Dendritic cell treated with granulocyte-macrophage colony-stimulating factor and Interleukin-4, amounts not matched to agents 40 ng/mL and 50 ng/mL, for 4 days (primary cell): Measurements from ENCODE around the gene B4GALT1.

ENCODE experiments used
- H3K27ac Mint-ChIP-seq: one replicate; pipeline ENCODE4 v1.8.0; 2022; ENCODE audit warnings: mild to moderate bottlenecking, mixed read lengths
- H3K27me3 Mint-ChIP-seq: one replicate; pipeline ENCODE4 v1.8.0; 2022; ENCODE audit warnings: mild to moderate bottlenecking, mixed read lengths
- H3K36me3 Mint-ChIP-seq: one replicate; pipeline ENCODE4 v1.8.0; 2022; ENCODE audit warnings: low read depth, mixed read lengths
- H3K4me1 Mint-ChIP-seq: one replicate; pipeline ENCODE4 v1.8.0; 2022; ENCODE audit warnings: low read depth, mixed read lengths
- H3K4me3 Mint-ChIP-seq: one replicate; pipeline ENCODE4 v1.8.0; 2022; ENCODE audit warnings: mild to moderate bottlenecking, moderate library complexity, mixed read lengths
- H3K9me3 Mint-ChIP-seq: one replicate; pipeline ENCODE4 v1.8.0; 2022; ENCODE audit warnings: mixed read lengths
- intact Hi-C: fragments of 100-400 bp; cut with micrococcal nuclease; formaldehyde crosslinking; loops from one replicate; pipeline ENCODE4 v1.15.0; 2022

B4GALT1 gene

DNA sequence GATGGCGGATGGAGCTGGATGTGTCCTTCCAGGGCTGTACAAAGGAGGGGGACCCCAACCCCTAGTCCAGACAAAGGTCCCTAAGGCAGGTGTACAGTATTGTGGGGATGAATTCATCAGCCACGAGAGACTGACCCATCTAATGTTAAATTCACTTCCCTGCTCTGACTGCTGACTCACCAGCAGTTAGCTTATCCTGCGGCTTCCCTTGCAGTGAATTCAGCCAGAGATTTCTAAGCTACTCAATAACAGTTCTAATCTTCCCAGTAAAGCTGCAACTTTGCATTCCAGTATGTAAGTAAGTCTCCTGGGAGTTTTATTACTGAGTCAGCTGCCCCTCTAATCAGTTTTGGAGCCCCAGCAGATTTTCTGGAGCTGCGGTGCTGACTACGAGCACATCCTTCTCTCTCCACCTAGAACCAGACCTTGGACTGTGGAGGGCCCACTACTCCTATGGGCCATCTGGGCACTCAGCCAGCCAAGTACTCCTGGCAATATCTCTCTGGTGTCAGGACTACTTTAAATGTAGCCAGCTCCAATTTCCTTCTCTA, 16.1 kb downstream of the B4GALT1 start:
- peaks cover 34% of the 10 kb centered on the region for H3K36me3 Mint-ChIP-seq
- intact Hi-C loops: loop anchor here (5.0 kb wide), 1 partner anchor 34 kb away; no protein-coding TSS in a partner anchor
- no peaks in the 10 kb centered on the region for H3K9me3 Mint-ChIP-seq
- H3K4me1 Mint-ChIP-seq: peaks cover 80% of the 10 kb centered on the region
- no peaks in the 10 kb centered on the region for H3K27me3 Mint-ChIP-seq
- no peak overlapping the region for H3K4me3 Mint-ChIP-seq
- peak overlapping the region; percentile 79 for H3K27ac Mint-ChIP-seq

GRCh38 chr9:33148367-33149014, 18.6 kb downstream of the B4GALT1 start:
- no peaks in the 10 kb centered on the region for H3K9me3 Mint-ChIP-seq
- no peaks in the 10 kb centered on the region for H3K27me3 Mint-ChIP-seq
- H3K36me3 Mint-ChIP-seq: peaks cover 35% of the 10 kb centered on the region
- H3K4me1 Mint-ChIP-seq: peaks cover 80% of the 10 kb centered on the region
- peak overlapping the region; percentile 64 for H3K27ac Mint-ChIP-seq
- H3K4me3 Mint-ChIP-seq: no peak overlapping the region
- intact Hi-C loops: no loop called here

DNA sequence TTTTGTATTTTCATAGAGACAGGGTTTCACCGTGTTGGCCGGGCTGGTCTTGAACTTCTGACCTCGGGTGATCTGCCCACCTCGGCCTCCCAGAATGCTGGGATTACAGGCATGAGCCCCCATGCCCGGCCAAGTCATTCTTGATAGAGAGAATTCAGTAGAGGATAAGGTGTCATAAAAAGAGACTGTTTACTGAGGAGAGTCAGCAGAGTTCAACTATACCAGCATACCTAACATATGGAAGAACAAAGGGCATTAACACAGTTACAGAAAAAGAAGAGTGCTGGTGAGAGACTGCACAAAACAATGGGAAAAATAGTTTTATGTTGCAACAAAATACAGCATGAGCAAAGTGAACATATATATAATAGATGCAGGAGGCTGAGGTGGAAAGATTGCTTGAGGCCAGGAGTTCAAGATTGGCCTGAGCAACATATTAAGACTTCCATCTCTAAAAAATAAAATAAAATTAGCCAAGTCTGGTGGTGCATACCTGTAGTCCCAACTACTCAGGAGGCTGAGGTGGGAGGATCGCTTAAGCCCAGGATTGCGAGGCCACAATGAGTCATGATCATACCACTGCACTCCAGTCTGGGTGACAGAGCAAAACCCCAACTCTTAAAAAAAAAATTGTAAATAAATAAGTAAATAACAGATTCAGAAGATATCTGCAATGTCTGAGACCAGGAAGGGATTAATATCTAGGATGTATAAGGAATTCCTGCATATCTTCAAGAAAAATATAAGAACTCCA, 19.5 kb downstream of the B4GALT1 start:
- no peak overlapping the region for H3K4me3 Mint-ChIP-seq
- H3K27me3 Mint-ChIP-seq: no peaks in the 10 kb centered on the region
- intact Hi-C loops: no loop called here
- H3K4me1 Mint-ChIP-seq: peaks cover 78% of the 10 kb centered on the region
- peak overlapping the region; percentile 64 for H3K27ac Mint-ChIP-seq
- no peaks in the 10 kb centered on the region for H3K9me3 Mint-ChIP-seq
- H3K36me3 Mint-ChIP-seq: peaks cover 36% of the 10 kb centered on the region

GRCh38 chr9:33146298-33146697, 20.8 kb downstream of the B4GALT1 start:
- no peak overlapping the region for H3K27ac Mint-ChIP-seq
- peaks cover 40% of the 10 kb centered on the region for H3K36me3 Mint-ChIP-seq
- intact Hi-C loops: no loop called here

GRCh38 chr9:33144551-33144950, 22.6 kb downstream of the B4GALT1 start:
- Mint-ChIP-seq H3K9me3 (no peaks in the 10 kb centered on the region), H3K4me3 (no peak overlapping the region), H3K27ac (peak overlapping the region; percentile 46), H3K36me3 (peaks cover 54% of the 10 kb centered on the region), H3K27me3 (no peaks in the 10 kb centered on the region), H3K4me1 (peaks cover 81% of the 10 kb centered on the region)
- intact Hi-C loops: no loop called here

More at GRCh38 chr9:33146298-33146697, 20.8 kb downstream of the B4GALT1 start:
- no peaks in the 10 kb centered on the region for H3K9me3 Mint-ChIP-seq
- H3K4me1 Mint-ChIP-seq: peaks cover 78% of the 10 kb centered on the region
- no peak overlapping the region for H3K4me3 Mint-ChIP-seq
- H3K27me3 Mint-ChIP-seq: no peaks in the 10 kb centered on the region

GRCh38 chr9:33143241-33143661, 23.9 kb downstream of the B4GALT1 start:
- H3K4me1 Mint-ChIP-seq: peaks cover 92% of the 10 kb centered on the region
- H3K9me3 Mint-ChIP-seq: no peaks in the 10 kb centered on the region
- H3K36me3 Mint-ChIP-seq: peaks cover 67% of the 10 kb centered on the region
- intact Hi-C loops: no loop called here
- no peak overlapping the region for H3K27ac Mint-ChIP-seq
- no peak overlapping the region for H3K4me3 Mint-ChIP-seq
- H3K27me3 Mint-ChIP-seq: no peaks in the 10 kb centered on the region

DNA sequence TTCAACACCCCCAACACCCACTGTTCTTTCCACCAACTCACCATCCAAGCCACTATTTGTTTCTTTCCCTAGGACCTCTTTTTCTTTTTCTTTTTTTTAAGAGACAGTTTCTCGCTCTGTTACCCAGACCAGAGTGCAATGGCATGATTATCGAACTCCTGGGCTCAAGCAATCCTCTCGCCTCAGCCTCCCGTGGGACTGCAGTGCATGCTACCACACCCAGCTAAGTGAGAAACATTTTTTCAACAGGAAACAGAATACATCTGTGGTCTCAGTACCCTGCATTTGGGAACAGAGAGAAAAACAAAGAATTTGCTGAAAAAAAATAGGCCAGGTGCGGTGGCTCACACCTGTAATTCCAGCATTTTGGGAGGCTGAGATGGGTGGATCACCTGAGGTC, 24.6 kb downstream of the B4GALT1 start:
- Mint-ChIP-seq H3K4me1 (peaks cover 92% of the 10 kb centered on the region), H3K9me3 (no peaks in the 10 kb centered on the region), H3K36me3 (peaks cover 69% of the 10 kb centered on the region), H3K4me3 (no peak overlapping the region), H3K27me3 (no peaks in the 10 kb centered on the region), H3K27ac (peak overlapping the region; percentile 71)
- intact Hi-C loops: no loop called here

GRCh38 chr9:33140401-33141360, 26.5 kb downstream of the B4GALT1 start:
- H3K27me3 Mint-ChIP-seq: no peaks in the 10 kb centered on the region

DNA sequence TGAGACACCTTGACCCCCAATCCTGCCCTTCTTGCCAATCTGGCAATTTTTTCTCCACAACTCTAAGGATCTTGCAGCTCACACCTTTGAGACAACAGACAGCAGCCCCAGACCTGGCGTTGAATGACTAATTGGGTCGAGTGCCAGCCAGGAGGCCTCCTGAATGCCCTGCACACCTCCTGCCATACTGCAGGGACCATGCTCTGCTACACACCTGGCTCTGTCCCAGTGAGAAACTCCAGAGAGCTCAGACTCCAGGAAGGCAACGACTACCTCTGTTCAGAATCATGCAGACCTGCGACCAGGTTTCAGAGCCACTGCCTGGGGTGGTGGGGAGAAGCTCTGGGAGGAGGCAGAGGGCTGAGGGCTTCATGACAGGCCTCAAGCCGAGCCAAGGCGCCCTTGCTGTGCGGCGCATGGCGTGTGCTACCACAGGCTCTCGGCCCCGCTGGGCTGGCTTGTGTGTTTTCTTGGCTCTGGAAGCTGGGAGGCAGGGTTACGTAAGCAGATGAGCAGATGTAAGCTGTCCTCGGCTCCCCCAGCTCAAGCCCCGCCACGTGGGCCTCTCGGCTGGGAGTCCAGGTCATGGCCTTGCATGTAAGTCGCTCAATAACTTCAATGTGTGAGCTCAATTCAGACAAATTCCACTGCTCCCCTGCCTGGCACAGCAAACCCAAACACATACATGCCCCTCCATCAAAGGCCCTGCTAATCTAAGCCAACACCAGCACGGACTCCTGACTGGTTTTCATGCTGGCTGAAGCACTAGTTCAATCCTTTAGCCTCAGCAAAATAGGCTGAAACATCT, 27.5 kb downstream of the B4GALT1 start:
- peaks cover 71% of the 10 kb centered on the region for H3K36me3 Mint-ChIP-seq
- H3K9me3 Mint-ChIP-seq: no peaks in the 10 kb centered on the region
- intact Hi-C loops: no loop called here
- no peaks in the 10 kb centered on the region for H3K27me3 Mint-ChIP-seq
- H3K4me3 Mint-ChIP-seq: no peak overlapping the region
- no peak overlapping the region for H3K27ac Mint-ChIP-seq
- H3K4me1 Mint-ChIP-seq: peaks cover 89% of the 10 kb centered on the region

More at GRCh38 chr9:33140401-33141360, 26.5 kb downstream of the B4GALT1 start:
- peaks cover 92% of the 10 kb centered on the region for H3K4me1 Mint-ChIP-seq
- peak overlapping the region; percentile 25 for H3K27ac Mint-ChIP-seq
- H3K4me3 Mint-ChIP-seq: no peak overlapping the region
- peaks cover 63% of the 10 kb centered on the region for H3K36me3 Mint-ChIP-seq
- intact Hi-C loops: no loop called here
- H3K9me3 Mint-ChIP-seq: no peaks in the 10 kb centered on the region

GRCh38 chr9:33138768-33139167, 28.4 kb downstream of the B4GALT1 start:
- Mint-ChIP-seq H3K4me3 (no peak overlapping the region), H3K27ac (peak overlapping the region; percentile 8), H3K36me3 (peaks cover 77% of the 10 kb centered on the region), H3K9me3 (no peaks in the 10 kb centered on the region), H3K4me1 (peaks cover 83% of the 10 kb centered on the region), H3K27me3 (no peaks in the 10 kb centered on the region)
- intact Hi-C loops: no loop called here

DNA sequence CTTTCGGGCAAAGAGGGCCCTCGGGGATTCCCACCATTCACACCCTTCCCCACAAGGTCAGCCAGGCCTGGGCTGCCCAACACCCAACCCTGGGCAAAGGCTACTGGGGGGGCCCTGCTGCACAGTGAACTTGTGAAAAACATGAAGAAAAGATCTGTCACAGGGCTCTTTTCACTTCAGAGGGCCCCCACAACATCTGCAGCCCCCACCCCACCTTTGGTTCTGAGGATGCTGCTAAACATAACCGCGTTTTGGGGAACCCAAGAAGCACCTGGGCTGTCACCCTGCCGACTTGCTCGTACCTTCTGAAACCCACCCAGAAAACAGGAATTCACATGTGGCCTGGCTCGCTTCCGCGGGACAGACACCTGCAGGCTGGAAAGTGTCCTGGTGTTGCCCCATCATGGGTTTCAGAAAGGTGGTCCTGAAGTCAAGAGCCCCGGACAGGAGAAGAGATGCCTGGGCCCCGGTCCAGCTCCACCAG, 29.3 kb downstream of the B4GALT1 start:
- peak overlapping the region; percentile 78 for H3K27ac Mint-ChIP-seq
- H3K4me1 Mint-ChIP-seq: peaks cover 82% of the 10 kb centered on the region
- peaks cover 86% of the 10 kb centered on the region for H3K36me3 Mint-ChIP-seq
- no peak overlapping the region for H3K4me3 Mint-ChIP-seq
- no peaks in the 10 kb centered on the region for H3K9me3 Mint-ChIP-seq
- H3K27me3 Mint-ChIP-seq: no peaks in the 10 kb centered on the region
- intact Hi-C loops: no loop called here

DNA sequence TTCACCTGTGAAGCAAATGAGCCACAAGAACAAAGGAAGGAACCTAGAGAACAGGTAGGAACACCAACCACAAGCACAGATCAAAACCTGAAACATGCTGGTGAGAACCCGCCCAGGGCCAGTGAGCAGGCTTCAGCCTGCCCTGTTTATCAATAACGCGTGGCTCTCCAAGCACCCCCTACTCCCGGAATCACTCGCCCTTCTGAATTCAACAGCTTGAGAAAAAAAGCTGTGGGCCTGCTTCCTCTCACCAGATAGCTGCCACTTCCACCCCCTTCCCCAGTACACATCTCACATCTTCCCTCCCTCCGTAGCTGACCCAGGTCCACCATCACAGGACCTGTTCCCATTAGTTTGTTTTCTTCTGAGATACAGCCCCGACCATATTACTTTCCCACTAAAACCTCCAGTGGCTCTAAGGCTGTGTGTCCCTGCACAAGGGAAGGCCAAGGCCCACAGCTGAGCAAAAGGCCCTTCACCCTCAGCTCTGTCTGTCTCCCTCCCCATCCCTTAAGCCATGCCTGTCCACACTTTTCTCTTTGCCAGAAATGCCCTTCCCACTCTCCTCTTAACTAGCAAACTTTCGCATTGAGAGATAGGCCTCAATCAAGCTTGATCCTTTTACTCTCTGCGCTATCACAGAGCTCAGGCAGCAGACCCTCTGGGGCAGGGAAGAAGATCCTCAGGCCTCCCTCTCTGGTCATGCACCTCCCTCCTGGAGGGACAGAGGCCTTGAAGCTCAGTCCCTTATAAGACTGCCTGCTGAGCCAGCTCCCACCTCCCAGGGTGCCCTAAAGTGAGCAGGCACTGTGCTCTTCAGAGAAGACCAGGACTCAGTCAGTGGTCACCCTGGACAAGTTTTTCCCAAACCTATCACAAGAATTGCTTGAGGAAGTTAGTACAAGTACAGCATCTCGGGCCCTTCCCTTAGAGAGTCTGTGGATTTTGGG, 30.1 kb downstream of the B4GALT1 start:
- Mint-ChIP-seq H3K36me3 (peaks cover 87% of the 10 kb centered on the region), H3K27me3 (no peaks in the 10 kb centered on the region), H3K4me3 (no peak overlapping the region), H3K4me1 (peaks cover 82% of the 10 kb centered on the region), H3K27ac (peak overlapping the region; percentile 78), H3K9me3 (no peaks in the 10 kb centered on the region)
- intact Hi-C loops: no loop called here
